Stimulated activated CD4-positive, alpha-beta T cell treated with anti-CD3 and anti-CD28 coated beads, Interleukin-4, amount 100 ng/mL, for 48 hours (primary cell): ENCODE results near the gene AAMP.

Experiments used
- DNase-seq, 2 donors: peaks; one replicate each; pipeline ENCODE4 v3.0.0-alpha.2; 2020; ENCODE audit warnings: low read depth in 2 of 2

Gene AAMP

GRCh38 chr2:218260166-218260565 is 9.8 kb downstream of the AAMP start:
- DNase-seq, result no peak

- DNase-seq, result no peak
These were observed 10.6 kb downstream of the AAMP start for GRCh38 chr2:218259099-218259961.

GRCh38 chr2:218257390-218257981 is 12.5 kb downstream of the AAMP start:
- DNase-seq, result peak; percentile 58 to 66

DNA sequence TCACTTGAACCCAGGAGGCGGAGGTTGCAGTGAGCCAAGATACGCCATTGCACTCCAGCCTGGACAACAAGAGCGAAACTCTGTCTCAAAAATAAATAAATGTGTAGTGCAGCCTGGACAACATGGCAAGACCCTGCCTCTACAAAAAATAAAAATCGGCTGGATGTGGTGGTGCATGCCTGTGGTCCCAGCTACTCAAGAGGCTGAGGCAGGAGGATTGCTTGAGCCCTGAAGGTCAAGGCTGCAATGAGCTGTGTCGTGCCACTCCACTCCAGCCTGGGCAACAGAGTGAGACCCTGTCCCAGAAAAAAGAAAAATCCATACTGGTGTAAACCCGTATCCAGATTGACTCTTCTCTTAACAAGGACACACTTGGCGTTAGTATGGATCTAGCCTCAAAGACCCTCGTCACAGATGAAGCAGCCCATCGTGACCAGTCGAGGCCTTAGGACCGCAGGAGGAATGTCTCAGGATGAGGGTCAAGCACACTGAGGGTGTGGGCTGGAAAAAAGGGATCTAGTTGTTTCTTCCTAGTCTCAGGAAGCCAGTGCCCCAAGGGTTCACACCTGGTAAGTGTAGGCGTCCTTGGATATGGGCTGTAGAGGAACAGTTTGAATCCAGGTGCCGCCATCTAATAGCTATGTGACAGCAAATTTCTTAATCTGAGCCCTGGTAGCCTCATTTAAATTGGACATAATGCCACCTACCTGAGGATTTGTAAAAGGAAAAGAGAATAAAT is 13.2 kb downstream of the AAMP start:
- no peak for DNase-seq

GRCh38 chr2:218255446-218255845 is 14.5 kb downstream of the AAMP start:
- DNase-seq, result no peak

GRCh38 chr2:218253232-218253625 is 16.7 kb downstream of the AAMP start:
- DNase-seq, result no peak

DNA sequence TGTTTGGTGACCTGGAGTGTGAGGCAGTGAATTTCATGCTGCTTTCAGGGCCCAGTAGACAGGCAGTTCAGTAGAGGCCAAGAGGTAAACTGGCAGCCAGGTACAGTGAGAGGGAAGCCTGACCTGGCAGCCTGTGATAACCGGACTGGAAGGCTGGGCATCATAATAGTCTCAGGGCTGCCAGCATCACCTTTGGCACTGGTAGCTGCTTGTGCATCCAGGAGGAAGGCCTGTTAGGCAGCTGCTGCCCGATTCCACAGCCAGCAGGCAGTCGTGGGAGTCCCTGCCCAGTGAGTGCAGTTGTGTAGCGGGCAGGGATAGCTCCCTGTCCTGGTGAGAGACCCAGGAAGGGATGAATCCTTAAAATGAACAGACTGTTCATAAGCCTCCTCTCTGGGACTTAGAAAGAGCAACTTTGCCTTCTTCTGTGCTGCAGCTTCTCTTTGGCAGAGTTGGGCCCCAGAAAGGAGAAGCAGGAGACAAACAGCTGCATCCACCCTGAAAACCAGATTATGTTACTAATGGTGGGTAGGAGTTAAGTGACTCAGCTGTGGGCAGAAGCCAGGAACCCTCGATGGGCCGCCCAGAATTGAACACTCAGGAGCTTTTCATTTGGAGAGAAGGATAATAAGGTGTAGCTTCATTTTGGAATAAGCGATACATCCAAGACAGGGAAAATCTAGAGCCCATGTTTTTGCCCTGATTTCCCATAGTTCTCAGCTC is 17.3 kb downstream of the AAMP start:
- DNase-seq, result no peak

DNA sequence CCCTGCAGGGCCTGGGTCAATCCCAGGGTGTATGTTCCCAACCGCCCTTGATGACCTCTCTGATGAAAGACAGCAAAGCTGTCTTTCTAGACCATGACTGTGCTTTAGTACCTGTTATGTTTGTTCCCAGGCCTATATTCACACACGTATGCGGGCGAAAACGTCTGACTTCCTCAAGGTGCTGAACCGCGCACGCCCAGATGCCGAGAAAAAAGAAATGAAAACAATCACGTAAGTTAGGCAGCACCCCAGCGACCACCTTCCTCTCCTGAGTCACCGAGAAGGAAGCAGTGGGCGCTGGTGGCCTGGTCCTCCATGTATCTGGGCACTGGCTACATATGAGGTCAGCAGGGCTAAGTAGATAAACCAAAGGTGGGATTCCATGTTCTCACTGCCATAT is 20.2 kb downstream of the AAMP start:
- DNase-seq, result no peak

GRCh38 chr2:218245214-218245613 is 24.7 kb downstream of the AAMP start:
- no peak for DNase-seq

- no peak for DNase-seq
These were observed 25.3 kb downstream of the AAMP start for GRCh38 chr2:218244665-218245064.

- no peak for DNase-seq
These were observed 25.7 kb downstream of the AAMP start for GRCh38 chr2:218244204-218244603.

DNA sequence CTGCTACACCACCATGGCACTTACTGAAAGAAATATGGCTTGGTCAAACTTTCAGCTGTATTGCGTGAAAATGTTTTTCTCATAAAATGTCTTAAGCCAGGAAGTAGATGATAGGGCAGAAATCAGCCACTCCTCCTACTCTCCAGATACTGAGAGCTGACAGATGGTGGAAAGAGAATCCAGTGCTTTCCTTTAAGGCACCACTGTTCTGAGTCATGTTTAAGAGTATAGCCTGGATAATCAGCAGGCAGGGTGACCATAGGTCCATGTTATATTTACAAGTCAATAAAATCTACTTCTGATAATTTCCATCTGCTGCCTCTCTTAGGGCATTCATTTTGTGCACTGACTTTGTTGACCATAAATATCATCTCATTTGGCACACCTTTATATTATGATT is 31.1 kb downstream of the AAMP start:
- no peak for DNase-seq

GRCh38 chr2:218236829-218237228 is 33.1 kb downstream of the AAMP start:
- DNase-seq, result no peak

DNA sequence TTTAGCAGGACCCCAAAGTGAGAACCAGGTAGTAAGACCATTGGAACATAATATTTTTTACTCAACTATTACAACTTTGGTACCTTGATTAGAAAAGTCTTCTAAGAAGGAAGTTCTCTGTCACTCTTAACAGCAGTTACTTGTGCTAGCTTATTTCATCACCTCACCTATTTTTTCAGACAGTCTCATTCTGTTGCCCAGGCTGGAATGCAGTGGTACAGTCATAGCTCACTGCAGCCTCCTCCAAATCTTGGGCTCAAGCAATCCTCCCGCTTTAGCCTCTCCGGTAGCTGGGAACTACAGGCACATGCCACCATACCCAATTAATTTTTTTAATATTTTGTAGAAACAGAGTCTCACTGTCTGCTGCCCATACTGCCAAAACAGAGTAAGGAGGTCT is 34.9 kb downstream of the AAMP start:
- DNase-seq, result no peak

- DNase-seq, result no peak
These were observed 35.4 kb downstream of the AAMP start for GRCh38 chr2:218234521-218234920.

DNA sequence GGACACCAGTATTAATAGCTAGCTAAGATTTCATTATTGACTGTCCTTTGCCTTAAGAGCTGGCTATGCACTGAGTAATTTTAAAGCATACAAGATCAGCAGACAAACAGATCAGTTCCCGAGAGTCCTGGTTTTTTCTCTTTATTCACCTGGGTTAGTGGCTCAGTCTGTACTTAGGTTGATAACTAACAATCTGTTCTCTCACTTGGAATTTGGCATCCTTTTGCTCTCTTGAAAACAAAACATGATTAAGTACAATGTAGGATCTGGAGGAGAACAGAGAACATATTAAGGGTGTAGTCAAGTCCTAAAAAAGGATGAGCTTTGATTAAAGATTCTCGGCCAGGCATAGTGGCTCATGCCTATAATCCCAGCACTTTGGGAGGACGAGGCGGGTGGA is 36.4 kb downstream of the AAMP start:
- DNase-seq, result no peak

- no peak for DNase-seq
These were observed 39.1 kb downstream of the AAMP start for GRCh38 chr2:218230882-218231281.

DNA sequence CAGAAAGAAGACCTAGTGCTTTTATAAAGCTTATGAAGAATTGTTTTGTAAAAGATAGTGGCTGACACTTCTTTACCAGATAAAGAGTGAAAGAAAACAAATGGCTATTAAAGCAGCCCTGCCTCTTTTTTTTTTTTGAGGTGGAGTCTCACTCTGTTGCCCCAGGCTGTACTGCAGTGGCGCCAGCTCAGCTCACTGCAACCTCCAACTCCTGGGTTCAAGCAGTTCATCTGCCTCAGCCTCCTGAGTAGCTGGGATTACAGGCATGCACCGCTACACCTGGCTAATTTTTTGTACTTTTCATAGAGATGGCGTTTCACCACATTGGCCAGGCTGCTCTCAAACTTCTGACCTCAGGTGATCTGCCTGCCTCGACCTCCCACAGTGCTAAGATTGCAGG is 40.1 kb downstream of the AAMP start:
- DNase-seq, result no peak

GRCh38 chr2:218229239-218229638 is 40.7 kb downstream of the AAMP start:
- DNase-seq, result no peak

DNA sequence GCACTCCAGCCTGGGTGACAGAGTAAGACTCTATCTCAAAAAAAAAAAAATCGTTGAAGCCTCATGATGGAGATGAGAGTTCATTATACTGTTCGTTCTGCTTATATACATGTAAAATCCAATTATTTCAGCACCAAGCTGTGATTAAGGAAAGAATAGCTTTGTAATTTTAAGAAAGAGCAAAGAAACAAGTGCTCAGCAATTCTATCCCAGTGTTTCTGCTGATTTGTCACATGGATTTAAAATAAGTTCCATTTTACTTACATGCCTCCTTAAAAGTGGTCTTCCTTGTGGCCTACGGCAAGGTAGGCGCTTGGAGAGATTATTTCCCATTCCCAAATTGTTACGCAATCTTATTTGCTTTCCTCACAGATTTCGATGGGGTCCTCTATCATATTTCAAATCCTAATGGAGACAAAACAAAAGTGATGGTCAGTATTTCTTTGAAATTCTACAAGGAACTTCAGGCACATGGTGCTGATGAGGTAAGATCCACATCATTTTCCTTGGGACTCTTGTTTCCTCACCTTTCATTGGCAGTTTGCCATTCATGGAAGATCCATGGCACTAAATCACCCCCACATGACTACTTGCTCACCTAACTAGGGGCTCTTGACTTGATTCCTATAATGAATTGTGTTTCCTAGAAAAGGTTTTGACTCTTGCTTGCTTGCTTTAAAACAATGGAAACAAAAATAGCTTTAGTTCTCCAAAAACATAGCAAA is 41.4 kb downstream of the AAMP start:
- no peak for DNase-seq

GRCh38 chr2:218226903-218227302 is 43.0 kb downstream of the AAMP start:
- no peak for DNase-seq
